GM18909 (cell line): Measurements from ENCODE around the gene LEPR.
"Not testable (repeated sequence)": the region's sequence is repeated elsewhere in the genome, so short reads cannot be mapped to it uniquely, and the experiment has no call there.

Source experiments
- ATAC-seq: cut with Tn5 transposase; IDR thresholded peaks from one replicate; pipeline ENCODE4 v1.9.1; 2021; ENCODE audit warnings: mild to moderate bottlenecking; ENCODE audit not compliant: unreplicated experiment, poor library complexity

Gene LEPR

GRCh38 chr1:65420590-65421350, at the start of gene LEPR, which contains the start of gene LEPROT:
LEPR (plus strand) TSS chr1:65420668; CDS start chr1:65565566, 144,898 bp downstream.
LEPROT (plus strand) TSS chr1:65420668; CDS start chr1:65420725, 57 bp downstream.
- no peak for ATAC-seq

DNA sequence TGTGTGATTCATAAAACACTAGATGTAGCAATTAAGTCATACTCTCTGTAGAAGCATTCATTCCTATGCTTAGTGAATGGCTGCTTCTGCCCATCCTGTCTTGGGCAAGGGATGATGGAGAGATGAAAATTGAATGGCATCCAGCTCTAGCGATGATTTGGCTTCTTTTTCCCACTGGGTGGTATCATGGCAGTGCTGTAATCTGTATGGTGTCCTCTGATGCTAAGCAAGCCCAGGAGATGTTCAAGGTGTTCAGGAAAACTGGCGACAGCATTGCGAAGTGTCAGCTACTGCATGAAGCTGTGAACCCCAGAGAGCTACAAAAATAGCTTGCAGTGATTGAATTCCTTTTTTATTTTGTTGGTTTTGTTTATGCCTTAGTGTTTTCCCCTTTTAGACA, 48.9 kb upstream of the LEPR start:
- ATAC-seq, result no peak

- no peak for ATAC-seq
Measured at GRCh38 chr1:65372557-65372956, 47.9 kb upstream of the LEPR start.

DNA sequence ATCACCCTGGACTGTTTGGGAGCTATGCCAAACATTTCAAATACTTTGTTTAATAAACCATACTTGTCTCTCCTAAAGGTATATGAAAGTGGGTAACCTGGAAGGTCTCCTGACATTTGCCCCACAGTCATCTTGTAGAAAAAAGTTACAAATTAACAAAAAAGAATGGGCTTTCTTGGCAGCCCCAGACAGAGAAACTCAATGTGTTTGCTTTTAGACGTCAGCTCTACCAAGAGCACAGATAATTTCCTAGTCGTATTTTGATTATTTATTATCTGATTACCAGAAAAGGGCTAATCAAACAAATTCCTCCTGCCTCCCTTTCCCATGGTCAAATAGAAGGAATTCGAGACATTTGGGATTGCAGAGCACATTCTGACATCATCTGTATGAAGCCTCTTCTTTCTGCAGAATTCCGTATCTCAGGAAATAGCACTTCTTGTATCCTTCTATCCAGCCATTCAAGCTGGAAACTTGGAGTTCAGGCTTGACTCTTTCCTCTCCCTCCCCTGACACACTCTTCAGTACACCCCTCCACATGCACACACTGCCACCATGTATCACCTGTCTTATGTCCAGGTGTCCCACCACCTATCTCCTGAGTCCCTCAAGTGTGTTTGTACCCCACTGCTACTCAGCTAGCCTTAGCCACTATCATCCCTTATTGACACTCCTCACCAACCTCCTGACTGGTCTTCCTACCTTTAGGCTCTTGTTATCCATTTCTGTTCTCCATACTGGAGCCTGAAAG, 42.8 kb upstream of the LEPR start:
- ATAC-seq, result no peak

- ATAC-seq, result no peak
Measured at GRCh38 chr1:65378247-65378946, 42.1 kb upstream of the LEPR start.

DNA sequence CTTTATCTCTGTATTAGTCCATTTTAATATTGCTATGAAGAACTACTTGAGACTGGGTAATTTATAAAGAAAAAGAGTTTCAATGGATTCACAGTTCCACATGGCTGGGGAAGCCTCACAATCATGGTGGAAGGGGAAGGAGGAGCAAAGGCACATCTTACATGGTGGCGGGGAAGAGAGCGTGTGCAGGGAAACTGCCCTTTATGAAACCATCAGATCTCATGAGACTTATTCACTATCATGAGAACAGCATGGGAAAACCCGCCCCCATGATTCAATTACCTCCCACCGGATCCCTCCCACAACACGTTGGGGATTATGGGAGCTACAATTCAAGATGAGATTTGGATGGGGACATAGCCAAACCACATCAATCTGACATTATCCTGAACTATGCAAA, 36.0 kb upstream of the LEPR start:
- not testable (repeated sequence) for ATAC-seq

- no peak for ATAC-seq
Measured at GRCh38 chr1:65386439-65386838, 34.0 kb upstream of the LEPR start.

GRCh38 chr1:65387821-65388220, 32.6 kb upstream of the LEPR start:
- ATAC-seq, result no peak

GRCh38 chr1:65388908-65389695, 31.4 kb upstream of the LEPR start:
- no peak for ATAC-seq

- no peak for ATAC-seq
Measured at GRCh38 chr1:65392497-65392896, 28.0 kb upstream of the LEPR start.

GRCh38 chr1:65393347-65393746, 27.1 kb upstream of the LEPR start:
- peak; percentile 96 for ATAC-seq

DNA sequence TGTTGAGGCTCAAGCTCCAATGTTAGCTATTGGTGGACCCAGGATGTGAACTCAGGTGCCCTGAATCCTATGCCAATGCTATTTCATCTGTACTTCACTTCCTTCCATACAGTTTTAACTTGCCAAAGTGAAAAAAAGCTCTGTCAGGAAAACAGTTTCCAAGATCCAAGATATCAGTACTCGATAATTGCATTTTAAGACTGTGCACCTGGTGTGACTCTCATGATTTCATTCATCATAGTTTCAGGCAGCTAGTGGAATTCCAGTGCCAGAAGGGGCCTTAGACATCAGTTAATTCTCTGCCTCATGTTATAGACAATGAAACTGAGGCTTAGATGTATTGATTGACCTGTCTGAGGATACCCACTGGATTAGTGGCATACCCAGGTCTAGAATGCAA, 26.5 kb upstream of the LEPR start:
- ATAC-seq, result no peak

- ATAC-seq, result no peak
Measured at GRCh38 chr1:65395887-65396612, 24.4 kb upstream of the LEPR start.

DNA sequence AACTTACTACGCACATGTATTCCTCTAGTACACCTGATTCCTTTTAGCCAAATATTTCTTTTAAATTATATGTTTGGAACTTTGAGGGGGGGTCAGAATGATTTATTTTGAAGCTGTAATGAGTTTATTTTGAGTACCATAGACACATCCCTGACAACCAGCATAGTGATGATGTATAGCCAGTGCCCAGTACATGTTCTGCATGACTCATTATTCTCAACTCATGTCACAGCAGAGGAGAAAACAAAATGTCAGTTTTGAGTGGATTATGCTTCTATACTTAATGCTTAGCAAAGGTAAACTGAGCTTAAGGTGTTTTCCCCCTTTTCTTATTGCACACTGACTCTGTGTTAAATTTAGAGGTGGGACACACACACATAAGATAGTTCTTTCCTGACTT, 22.4 kb upstream of the LEPR start:
- no peak for ATAC-seq

GRCh38 chr1:65399003-65399402, 21.5 kb upstream of the LEPR start:
- no peak for ATAC-seq

- no peak for ATAC-seq
Measured at GRCh38 chr1:65401612-65402011, 18.9 kb upstream of the LEPR start.

DNA sequence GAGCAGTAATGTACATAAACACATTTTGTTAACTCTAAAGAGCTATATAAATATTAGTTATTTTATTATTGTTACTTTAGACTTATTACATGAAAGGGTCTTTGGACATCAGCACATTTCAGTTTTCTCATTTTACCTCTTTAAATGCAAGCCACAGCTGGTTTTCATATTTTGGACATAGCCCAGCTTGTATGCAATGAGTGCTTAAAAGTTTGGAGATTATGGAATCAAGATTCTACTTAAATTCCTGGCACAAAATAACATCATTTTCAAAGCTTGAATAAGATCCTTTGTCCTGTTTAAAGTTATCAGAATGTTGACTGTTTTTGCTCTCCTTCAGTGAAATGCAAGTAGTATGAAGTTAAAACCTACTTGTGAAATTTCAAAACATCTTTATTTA, 15.5 kb upstream of the LEPR start:
- ATAC-seq, result no peak

DNA sequence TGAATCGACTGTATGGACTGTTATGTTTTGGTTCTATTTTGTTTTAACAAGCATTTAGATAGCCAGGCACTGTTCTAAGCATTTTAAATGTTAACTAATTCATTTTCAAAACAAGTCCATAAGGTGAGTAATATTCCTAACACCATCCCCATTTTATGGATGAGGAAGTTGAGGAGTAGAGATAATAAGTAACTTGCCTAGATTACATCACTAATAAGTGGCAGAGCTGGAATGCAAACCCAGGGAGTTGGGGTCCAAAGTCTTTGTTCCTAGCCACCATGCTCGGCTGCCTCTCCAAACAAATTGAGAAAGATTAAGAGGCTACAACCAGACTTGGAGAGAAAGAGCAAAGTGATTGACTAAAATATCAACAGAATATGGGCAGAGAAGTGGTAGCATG, 12.6 kb upstream of the LEPR start:
- no peak for ATAC-seq

GRCh38 chr1:65409314-65409713, 11.2 kb upstream of the LEPR start:
- ATAC-seq, result no peak
